HL-60 (cell line): ENCODE data around the gene HPF1.

Experiments
- GABPA ChIP-seq: IDR thresholded peaks from 2 replicates; pipeline ENCODE4 v1.6.1; 2012; ENCODE audit warnings: low read depth
- POLR2AphosphoS5 ChIP-seq: IDR thresholded peaks from 2 replicates; pipeline ENCODE4 v1.6.1; 2012; ENCODE audit warnings: low read depth
- SPI1 ChIP-seq: IDR thresholded peaks from 2 replicates; pipeline ENCODE4 v1.6.1; 2012; ENCODE audit warnings: low read depth, mild to moderate bottlenecking, borderline replicate concordance
- TF ChIP-seq, protein P1 (sequence below): IDR thresholded peaks from one replicate; pipeline ENCODE4 v1.5.1; 2011; ENCODE audit warnings: low read length, control low read depth, inconsistent platforms; ENCODE audit not compliant: insufficient read depth
- TF ChIP-seq, protein P2 (sequence below): IDR thresholded peaks from 2 replicates; pipeline ENCODE4 v1.6.1; 2012; ENCODE audit warnings: low read depth; ENCODE audit not compliant: insufficient replicate concordance

DNA sequence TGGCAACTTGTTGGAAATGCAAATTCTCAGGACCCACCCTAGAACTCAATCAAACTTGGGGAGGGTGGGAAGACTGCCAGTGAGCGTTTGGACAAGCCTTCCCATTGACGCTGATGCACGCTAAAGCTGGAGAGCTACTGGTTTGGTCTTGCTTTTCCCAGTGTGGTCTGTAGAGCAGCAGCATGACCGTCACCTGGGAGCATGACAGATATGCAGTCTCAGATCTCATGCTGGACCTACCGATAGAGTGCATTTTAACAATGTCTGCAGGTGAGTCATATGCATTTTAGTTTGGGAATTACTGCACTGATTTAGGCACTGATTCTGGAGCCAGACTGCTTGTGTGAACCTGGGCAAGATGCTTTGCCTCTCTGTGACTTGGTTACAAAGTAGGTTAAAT lies 27.2 kb downstream of the HPF1 start:
- TF ChIP-seq, protein P1, sequence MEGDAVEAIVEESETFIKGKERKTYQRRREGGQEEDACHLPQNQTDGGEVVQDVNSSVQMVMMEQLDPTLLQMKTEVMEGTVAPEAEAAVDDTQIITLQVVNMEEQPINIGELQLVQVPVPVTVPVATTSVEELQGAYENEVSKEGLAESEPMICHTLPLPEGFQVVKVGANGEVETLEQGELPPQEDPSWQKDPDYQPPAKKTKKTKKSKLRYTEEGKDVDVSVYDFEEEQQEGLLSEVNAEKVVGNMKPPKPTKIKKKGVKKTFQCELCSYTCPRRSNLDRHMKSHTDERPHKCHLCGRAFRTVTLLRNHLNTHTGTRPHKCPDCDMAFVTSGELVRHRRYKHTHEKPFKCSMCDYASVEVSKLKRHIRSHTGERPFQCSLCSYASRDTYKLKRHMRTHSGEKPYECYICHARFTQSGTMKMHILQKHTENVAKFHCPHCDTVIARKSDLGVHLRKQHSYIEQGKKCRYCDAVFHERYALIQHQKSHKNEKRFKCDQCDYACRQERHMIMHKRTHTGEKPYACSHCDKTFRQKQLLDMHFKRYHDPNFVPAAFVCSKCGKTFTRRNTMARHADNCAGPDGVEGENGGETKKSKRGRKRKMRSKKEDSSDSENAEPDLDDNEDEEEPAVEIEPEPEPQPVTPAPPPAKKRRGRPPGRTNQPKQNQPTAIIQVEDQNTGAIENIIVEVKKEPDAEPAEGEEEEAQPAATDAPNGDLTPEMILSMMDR: no peak
- TF ChIP-seq GABPA (no peak), POLR2AphosphoS5 (no peak), SPI1 (no peak)
- TF ChIP-seq, protein P2, sequence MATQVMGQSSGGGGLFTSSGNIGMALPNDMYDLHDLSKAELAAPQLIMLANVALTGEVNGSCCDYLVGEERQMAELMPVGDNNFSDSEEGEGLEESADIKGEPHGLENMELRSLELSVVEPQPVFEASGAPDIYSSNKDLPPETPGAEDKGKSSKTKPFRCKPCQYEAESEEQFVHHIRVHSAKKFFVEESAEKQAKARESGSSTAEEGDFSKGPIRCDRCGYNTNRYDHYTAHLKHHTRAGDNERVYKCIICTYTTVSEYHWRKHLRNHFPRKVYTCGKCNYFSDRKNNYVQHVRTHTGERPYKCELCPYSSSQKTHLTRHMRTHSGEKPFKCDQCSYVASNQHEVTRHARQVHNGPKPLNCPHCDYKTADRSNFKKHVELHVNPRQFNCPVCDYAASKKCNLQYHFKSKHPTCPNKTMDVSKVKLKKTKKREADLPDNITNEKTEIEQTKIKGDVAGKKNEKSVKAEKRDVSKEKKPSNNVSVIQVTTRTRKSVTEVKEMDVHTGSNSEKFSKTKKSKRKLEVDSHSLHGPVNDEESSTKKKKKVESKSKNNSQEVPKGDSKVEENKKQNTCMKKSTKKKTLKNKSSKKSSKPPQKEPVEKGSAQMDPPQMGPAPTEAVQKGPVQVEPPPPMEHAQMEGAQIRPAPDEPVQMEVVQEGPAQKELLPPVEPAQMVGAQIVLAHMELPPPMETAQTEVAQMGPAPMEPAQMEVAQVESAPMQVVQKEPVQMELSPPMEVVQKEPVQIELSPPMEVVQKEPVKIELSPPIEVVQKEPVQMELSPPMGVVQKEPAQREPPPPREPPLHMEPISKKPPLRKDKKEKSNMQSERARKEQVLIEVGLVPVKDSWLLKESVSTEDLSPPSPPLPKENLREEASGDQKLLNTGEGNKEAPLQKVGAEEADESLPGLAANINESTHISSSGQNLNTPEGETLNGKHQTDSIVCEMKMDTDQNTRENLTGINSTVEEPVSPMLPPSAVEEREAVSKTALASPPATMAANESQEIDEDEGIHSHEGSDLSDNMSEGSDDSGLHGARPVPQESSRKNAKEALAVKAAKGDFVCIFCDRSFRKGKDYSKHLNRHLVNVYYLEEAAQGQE: no peak
